Measurements from ENCODE around the gene FOXF1. TPM values are rescaled to one million over a fixed set of nuclear protein-coding genes. Genes with fewer than 3 reads are reported as not detected.

FOXF1 gene
- total RNA-seq, 1 experiment from 2014 or later: 0.10 TPM

- H3K4me3 ChIP-seq (ENCODE audit: low read depth in 2 of 2, low read length in 2 of 2): no peak overlapping the region
- in situ Hi-C loops (cut with HindIII; ENCODE audit: low pct_unique_long_range_greater_than_20kb, low sequenced_read_pairs): no loop called here
- H3K4me1 ChIP-seq (ENCODE audit: control insufficient read depth, insufficient read depth, low read length): peaks cover 3% of the 10 kb centered on the region; the same call in 1 of the 2 replicates
- POLR2A ChIA-PET: no interaction called here
- intact Hi-C loops (cut with micrococcal nuclease; ENCODE audit: unreplicated experiment): no loop called here
- H3K27me3 ChIP-seq (ENCODE audit: control insufficient read depth, insufficient read depth, low read length): peaks cover 27% of the 10 kb centered on the region; the same call in 1 of the 2 replicates
- ATAC-seq: no peak
- H3K9me3 ChIP-seq (ENCODE audit: control insufficient read depth, insufficient read depth, low read depth, low read length): no peaks in the 10 kb centered on the region
- no peaks in the 10 kb centered on the region for H3K36me3 ChIP-seq (ENCODE audit: control insufficient read depth, insufficient read depth, low read length)
- BruUV-seq (replicated peaks): no TSS peak
- CTCF ChIA-PET: no interaction called here
- DNase-seq (ENCODE audit: low read depth, low spot score): no peak
- H3K27ac ChIP-seq (ENCODE audit: low read length): no peak overlapping the region
- TF ChIP-seq CTCF (IDR thresholded peaks at IDR 0.05) (no peak), SIN3A (IDR thresholded peaks at IDR 0.05; ENCODE audit: borderline replicate concordance, insufficient read depth, low read depth, low read length) (no peak), REST (IDR thresholded peaks at IDR 0.05; ENCODE audit: insufficient read depth in 1 of 2, low read depth in 2 of 2, low read length in 1 of 2) (no peak), POLR2AphosphoS5 (IDR thresholded peaks at IDR 0.05; ENCODE audit: low read depth, low read length) (no peak)
Observed at GRCh38 chr16:86495357-86495701, 15.0 kb upstream of the FOXF1 start.

GRCh38 chr16:86495756-86496261, 14.5 kb upstream of the FOXF1 start:
- DNase-seq (ENCODE audit: low read depth, low spot score) (no peak), ATAC-seq (no peak)
- ChIA-PET POLR2A (no interaction called here), CTCF (no interaction called here)
- H3K27ac ChIP-seq (ENCODE audit: low read length): no peak overlapping the region
- H3K4me1 ChIP-seq (ENCODE audit: control insufficient read depth, insufficient read depth, low read length): peaks cover 3% of the 10 kb centered on the region; the same call in 1 of the 2 replicates
- no peaks in the 10 kb centered on the region for H3K9me3 ChIP-seq (ENCODE audit: control insufficient read depth, insufficient read depth, low read depth, low read length)
- H3K27me3 ChIP-seq (ENCODE audit: control insufficient read depth, insufficient read depth, low read length): peaks cover 26% of the 10 kb centered on the region; the same call in 1 of the 2 replicates
- H3K4me3 ChIP-seq (ENCODE audit: low read depth in 2 of 2, low read length in 2 of 2): no peak overlapping the region
- intact Hi-C loops (cut with micrococcal nuclease; ENCODE audit: unreplicated experiment) (no loop called here), in situ Hi-C loops (cut with HindIII; ENCODE audit: low pct_unique_long_range_greater_than_20kb, low sequenced_read_pairs) (no loop called here)
- TF ChIP-seq REST (IDR thresholded peaks at IDR 0.05; ENCODE audit: insufficient read depth in 1 of 2, low read depth in 2 of 2, low read length in 1 of 2) (no peak), SIN3A (IDR thresholded peaks at IDR 0.05; ENCODE audit: borderline replicate concordance, insufficient read depth, low read depth, low read length) (no peak), CTCF (IDR thresholded peaks at IDR 0.05) (no peak), POLR2AphosphoS5 (IDR thresholded peaks at IDR 0.05; ENCODE audit: low read depth, low read length) (no peak), TCF7L2 (IDR thresholded peaks at IDR 0.05; ENCODE audit: low read depth, low read length) (no peak)
- H3K36me3 ChIP-seq (ENCODE audit: control insufficient read depth, insufficient read depth, low read length): no peaks in the 10 kb centered on the region
- BruUV-seq (replicated peaks): no TSS peak

Data from Panc1 (cell line).